Calu3 (cell line): ENCODE data around the gene ABCA12. TPM values are rescaled to one million over a fixed set of nuclear protein-coding genes. Genes with fewer than 3 reads are reported as not detected.

Experiments used
- BruUV-seq: library from RNA; stranded (reverse); fragments of 400-500 nt; replicated peaks from 2 replicates; lab custom pipeline; 2021; lab: Mats Ljungman, UMichigan
- CTCF ChIA-PET: fragments of 300-600 bp; sonication (Branson Sonifier 250); formaldehyde crosslinking; loops from one replicate; lab custom pipeline; 2022; ENCODE audit warnings: antibody characterized with exemption; lab: Charles Lee
- DNase-seq: peaks from one replicate; pipeline ENCODE4 v3.0.0; 2022
- H3K27ac Mint-ChIP-seq: one replicate; pipeline ENCODE4 v1.8.0; 2022; ENCODE audit warnings: mixed read lengths; ENCODE audit not compliant: unreplicated experiment
- H3K27me3 Mint-ChIP-seq: one replicate; pipeline ENCODE4 v1.8.0; 2022; ENCODE audit warnings: mixed read lengths; ENCODE audit not compliant: unreplicated experiment
- H3K36me3 Mint-ChIP-seq: one replicate; pipeline ENCODE4 v1.8.0; 2022; ENCODE audit warnings: mild to moderate bottlenecking, moderate library complexity, mixed read lengths; ENCODE audit not compliant: insufficient read depth, unreplicated experiment
- H3K4me1 Mint-ChIP-seq: one replicate; pipeline ENCODE4 v1.8.0; 2022; ENCODE audit warnings: mild to moderate bottlenecking, low read depth, mixed read lengths; ENCODE audit not compliant: unreplicated experiment
- H3K4me3 Mint-ChIP-seq: one replicate; pipeline ENCODE4 v1.8.0; 2022; ENCODE audit warnings: mild to moderate bottlenecking, low read depth, moderate library complexity, mixed read lengths; ENCODE audit not compliant: unreplicated experiment
- H3K9me3 Mint-ChIP-seq: one replicate; pipeline ENCODE4 v1.8.0; 2022; ENCODE audit warnings: low read depth, mixed read lengths; ENCODE audit not compliant: unreplicated experiment
- intact Hi-C: fragments of 100-400 bp; cut with micrococcal nuclease; formaldehyde crosslinking; loops from one replicate; pipeline ENCODE4 v1.10.0; 2022; ENCODE audit not compliant: unreplicated experiment
- total RNA-seq: library from RNA; stranded (reverse); gene quantifications from 2 replicates; pipeline ENCODE4 v1.2.3, GENCODE V29; 2022
- TF ChIP-seq, protein P1 (sequence below): fragments of 200-600 bp; IDR thresholded peaks from one replicate; pipeline ENCODE4 v1.8.0; 2022; ENCODE audit warnings: antibody characterized with exemption; ENCODE audit not compliant: unreplicated experiment

The ABCA12 gene
- total RNA-seq, 1 experiment from 2014 or later = 4.8 TPM

DNA sequence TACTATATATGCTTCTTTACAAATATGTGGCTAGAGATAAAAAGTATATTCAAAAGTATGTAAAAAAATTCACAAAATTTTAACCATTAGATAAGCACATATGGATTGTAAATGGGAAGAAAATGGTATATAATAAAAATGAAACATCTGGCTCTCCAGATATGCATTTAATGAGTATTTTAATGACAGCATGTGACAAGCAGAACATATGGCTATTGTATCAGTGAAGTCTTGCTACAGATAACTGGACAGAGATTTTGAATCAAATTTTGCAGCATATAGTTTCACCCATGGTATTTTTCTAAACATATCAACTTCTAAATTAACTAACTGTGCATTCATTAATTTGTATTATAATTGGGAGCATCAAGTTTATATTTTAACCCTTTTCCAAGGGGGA, 5.0 kb upstream of the ABCA12 start:
- Mint-ChIP-seq H3K36me3 (peaks cover under 1% of the 10 kb centered on the region), H3K4me1 (peaks cover 10% of the 10 kb centered on the region), H3K9me3 (no peaks in the 10 kb centered on the region), H3K4me3 (no peak overlapping the region), H3K27me3 (no peaks in the 10 kb centered on the region), H3K27ac (no peak overlapping the region)
- BruUV-seq = no TSS peak
- TF ChIP-seq, protein P1, sequence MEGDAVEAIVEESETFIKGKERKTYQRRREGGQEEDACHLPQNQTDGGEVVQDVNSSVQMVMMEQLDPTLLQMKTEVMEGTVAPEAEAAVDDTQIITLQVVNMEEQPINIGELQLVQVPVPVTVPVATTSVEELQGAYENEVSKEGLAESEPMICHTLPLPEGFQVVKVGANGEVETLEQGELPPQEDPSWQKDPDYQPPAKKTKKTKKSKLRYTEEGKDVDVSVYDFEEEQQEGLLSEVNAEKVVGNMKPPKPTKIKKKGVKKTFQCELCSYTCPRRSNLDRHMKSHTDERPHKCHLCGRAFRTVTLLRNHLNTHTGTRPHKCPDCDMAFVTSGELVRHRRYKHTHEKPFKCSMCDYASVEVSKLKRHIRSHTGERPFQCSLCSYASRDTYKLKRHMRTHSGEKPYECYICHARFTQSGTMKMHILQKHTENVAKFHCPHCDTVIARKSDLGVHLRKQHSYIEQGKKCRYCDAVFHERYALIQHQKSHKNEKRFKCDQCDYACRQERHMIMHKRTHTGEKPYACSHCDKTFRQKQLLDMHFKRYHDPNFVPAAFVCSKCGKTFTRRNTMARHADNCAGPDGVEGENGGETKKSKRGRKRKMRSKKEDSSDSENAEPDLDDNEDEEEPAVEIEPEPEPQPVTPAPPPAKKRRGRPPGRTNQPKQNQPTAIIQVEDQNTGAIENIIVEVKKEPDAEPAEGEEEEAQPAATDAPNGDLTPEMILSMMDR = no peak
- no peak for DNase-seq
- CTCF ChIA-PET = no interaction called here
- intact Hi-C loops = no loop called here

DNA sequence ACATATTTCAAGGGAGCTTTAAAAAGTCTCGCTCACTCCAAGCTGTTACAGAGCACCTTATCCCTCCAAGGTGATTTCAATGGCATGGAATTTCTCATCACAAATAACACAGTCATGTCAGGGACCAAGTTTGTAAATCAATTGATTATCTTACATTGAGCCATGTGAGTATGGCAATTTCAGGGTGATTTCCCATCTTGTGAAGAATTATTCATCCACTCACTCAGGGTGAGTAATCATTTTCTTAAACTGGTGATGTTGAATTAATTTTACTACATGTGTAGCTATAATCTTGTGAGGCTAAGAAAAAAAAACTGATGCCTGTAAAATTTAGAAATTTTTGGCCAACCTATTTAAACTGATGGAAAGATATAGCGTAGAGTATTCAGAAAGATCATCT, 3.3 kb upstream of the ABCA12 start:
- intact Hi-C loops = no loop called here
- peaks cover 27% of the 10 kb centered on the region for H3K4me1 Mint-ChIP-seq
- H3K4me3 Mint-ChIP-seq = no peak overlapping the region
- no peak for DNase-seq
- TF ChIP-seq, protein P1 = no peak
- H3K27me3 Mint-ChIP-seq = no peaks in the 10 kb centered on the region
- no peak overlapping the region for H3K27ac Mint-ChIP-seq
- peaks cover 17% of the 10 kb centered on the region for H3K36me3 Mint-ChIP-seq
- BruUV-seq = no TSS peak
- H3K9me3 Mint-ChIP-seq = no peaks in the 10 kb centered on the region
- CTCF ChIA-PET = no interaction called here

DNA sequence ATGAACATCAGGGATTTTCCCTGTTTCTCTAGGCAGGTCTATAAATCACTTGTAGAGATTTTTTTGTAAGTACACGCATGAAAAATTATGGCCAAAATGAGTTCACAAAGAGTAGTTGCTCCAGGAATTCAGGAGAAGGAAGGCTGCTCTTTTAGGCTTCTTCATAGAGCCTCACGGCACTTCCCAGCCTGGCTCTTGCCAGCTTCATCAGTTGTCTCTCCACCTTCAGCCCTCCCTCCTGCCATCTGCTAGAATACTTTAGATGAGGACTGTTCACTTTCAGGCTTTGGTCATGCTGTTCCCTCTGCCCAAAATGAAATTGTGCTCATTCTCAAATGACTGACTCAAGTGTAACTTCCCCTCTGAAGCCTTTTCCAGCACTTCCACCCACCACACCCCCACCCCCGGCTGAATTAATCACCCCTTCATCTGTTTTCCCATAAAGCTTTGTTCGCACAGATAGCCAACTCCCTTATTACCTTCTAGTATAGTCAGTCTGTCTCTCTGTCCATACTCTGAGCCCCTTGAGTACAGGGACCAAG, 1.8 kb upstream of the ABCA12 start:
- CTCF ChIA-PET = no interaction called here
- H3K27me3 Mint-ChIP-seq = no peaks in the 10 kb centered on the region
- H3K4me3 Mint-ChIP-seq = no peak overlapping the region
- TF ChIP-seq, protein P1 = no peak
- no peak for DNase-seq
- no TSS peak for BruUV-seq
- no peak overlapping the region for H3K27ac Mint-ChIP-seq
- H3K36me3 Mint-ChIP-seq = peaks cover 21% of the 10 kb centered on the region
- peaks cover 42% of the 10 kb centered on the region for H3K4me1 Mint-ChIP-seq
- intact Hi-C loops = no loop called here
- H3K9me3 Mint-ChIP-seq = peaks cover 4% of the 10 kb centered on the region

DNA sequence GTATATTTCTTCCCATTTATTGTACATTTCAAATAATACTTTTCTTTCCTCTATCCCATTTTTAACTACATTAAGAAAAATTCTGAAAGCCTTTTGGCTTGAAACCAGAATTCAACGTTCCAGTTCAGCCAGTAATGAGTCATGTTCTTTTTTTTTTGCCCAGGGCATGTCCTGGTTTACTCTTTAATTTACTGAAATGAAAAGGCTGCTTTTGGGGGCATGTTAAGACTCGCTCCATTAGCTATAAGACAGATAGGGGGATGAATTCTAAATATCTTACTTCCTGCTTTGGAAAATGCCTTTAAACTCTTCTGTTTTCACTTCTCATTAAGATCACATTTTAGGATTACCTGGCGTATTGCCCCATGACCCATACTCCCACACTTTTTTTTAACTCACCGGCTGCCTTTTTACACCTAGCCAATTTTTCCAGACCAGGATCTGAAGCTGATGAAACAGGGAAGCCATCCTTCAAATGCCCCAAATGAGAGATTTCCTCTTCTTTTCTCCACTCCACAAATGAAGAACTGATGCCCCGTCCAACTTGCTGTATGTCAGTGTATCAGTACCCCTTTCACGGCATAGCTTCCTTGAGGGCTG, 585 bp downstream of the ABCA12 start:
- CTCF ChIA-PET = no interaction called here
- Mint-ChIP-seq H3K4me3 (peak overlapping the region; percentile 73), H3K4me1 (peaks cover 42% of the 10 kb centered on the region), H3K36me3 (peaks cover 21% of the 10 kb centered on the region), H3K9me3 (peaks cover 4% of the 10 kb centered on the region), H3K27ac (peak overlapping the region; percentile 94), H3K27me3 (no peaks in the 10 kb centered on the region)
- no peak for DNase-seq
- TSS peak; percentile 91 for BruUV-seq
- TF ChIP-seq, protein P1 = no peak
- intact Hi-C loops = loop anchor here (5.0 kb wide), 2 partner anchors 176 to 331 kb away; partner anchors contain the start of gene BARD1
